ENCODE results near the gene CCT6A. TPM values are rescaled to one million over a fixed set of nuclear protein-coding genes. Genes with fewer than 3 reads are reported as not detected.
"Not testable (repeated sequence)": the region's sequence is repeated elsewhere in the genome, so short reads cannot be mapped to it uniquely, and the experiment has no call there.

CCT6A gene
- total RNA-seq, 1 experiment from 2014 or later = 257 TPM

DNA sequence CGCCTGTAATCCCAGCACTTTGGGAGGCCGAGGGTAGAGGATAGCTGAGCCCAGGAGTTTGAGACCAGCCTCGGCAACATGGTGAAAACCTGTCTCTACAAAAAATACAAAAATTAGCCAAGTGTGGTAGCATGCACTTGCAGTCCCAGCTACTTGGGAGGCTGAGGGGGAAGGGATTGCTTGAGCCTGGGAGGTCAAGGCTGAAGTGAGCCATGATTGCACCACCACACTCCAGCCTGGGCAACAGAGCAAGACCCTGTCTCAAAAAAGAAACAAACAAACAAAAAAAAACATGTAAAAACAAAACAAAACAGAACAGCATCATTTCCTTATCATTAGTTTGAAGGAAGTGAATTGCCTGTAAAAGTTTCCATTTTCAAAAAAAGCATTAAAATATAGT lies 60.7 kb downstream of the CCT6A start:
- ATAC-seq; H2AFZ ChIP-seq (ENCODE audit: low read depth, low read length, poor library complexity, severe bottlenecking); DNase-seq (ENCODE audit: low read depth, low spot score); H3K9ac ChIP-seq (ENCODE audit: low read length); H3K27ac ChIP-seq (ENCODE audit: low read depth, low read length); BruUV-seq (replicated peaks); H3K9me2 ChIP-seq (ENCODE audit: insufficient read depth); RAD21 ChIA-PET (ENCODE audit: low non-redundant PET in 1 of 2, low total read pairs in 2 of 2, uncharacterized antibody in 2 of 2, unreplicated experiment in 2 of 2); intact Hi-C loops (cut with micrococcal nuclease); H3K79me2 ChIP-seq (ENCODE audit: insufficient read depth, low read length); H3K4me2 ChIP-seq (ENCODE audit: low read length); H3K36me3 ChIP-seq (ENCODE audit: control insufficient read depth in 1 of 2, insufficient read depth in 2 of 2, low read length in 2 of 2); H3K4me3 ChIP-seq (replicated peaks in 1 of 2; ENCODE audit: low read depth in 1 of 2, low read length in 2 of 2); H3K27me3 ChIP-seq (ENCODE audit: insufficient read depth, low read length); CTCF ChIA-PET; H3K4me1 ChIP-seq (ENCODE audit: control insufficient read depth in 1 of 2, insufficient read depth in 2 of 2, low read length in 2 of 2); H4K20me1 ChIP-seq (ENCODE audit: insufficient read depth); H3K9me3 ChIP-seq (ENCODE audit: control insufficient read depth in 1 of 2, insufficient read depth in 1 of 2, low read depth in 1 of 2, low read length in 2 of 2); POLR2A ChIA-PET: not testable (repeated sequence)

Other genes starting within 250 kb of the CCT6A start
- not detected for gene SEPTIN14, start 189.0 kb upstream of the CCT6A start, total RNA-seq (2021; ENCODE audit: unreplicated experiment)
- 2.6 TPM for gene ZNF713, start 164.3 kb upstream of the CCT6A start, total RNA-seq (2021; ENCODE audit: unreplicated experiment)
- 27.5 TPM for gene MRPS17, start 99.9 kb upstream of the CCT6A start, total RNA-seq (2021; ENCODE audit: unreplicated experiment)
- gene NIPSNAP2, start 87.2 kb upstream of the CCT6A start, total RNA-seq (2021; ENCODE audit: unreplicated experiment) = 62.4 TPM
- gene PSPH, start 321 bp upstream of the CCT6A start, total RNA-seq (2021; ENCODE audit: unreplicated experiment) = 50.7 TPM
- gene SUMF2, start 12.5 kb downstream of the CCT6A start, total RNA-seq (2021; ENCODE audit: unreplicated experiment) = 173 TPM
- 1.1 TPM for gene PHKG1, start 41.2 kb downstream of the CCT6A start, total RNA-seq (2021; ENCODE audit: unreplicated experiment)
- 510 TPM for gene CHCHD2, start 54.7 kb downstream of the CCT6A start, total RNA-seq (2021; ENCODE audit: unreplicated experiment)
- gene NUPR2, start 64.7 kb downstream of the CCT6A start, total RNA-seq (2021; ENCODE audit: unreplicated experiment) = not detected

Measured in HCT116 (cell line).